Ramos (cell line): Measurements from ENCODE around the gene SLC38A9.

Experiments used
- in situ Hi-C: fragments of 300-500 bp; cut with MboI; formaldehyde crosslinking; loops from one replicate; pipeline ENCODE4 v1.14.3; 2022; ENCODE audit warnings: low sequenced_read_pairs; ENCODE audit not compliant: unreplicated experiment

The SLC38A9 gene

DNA sequence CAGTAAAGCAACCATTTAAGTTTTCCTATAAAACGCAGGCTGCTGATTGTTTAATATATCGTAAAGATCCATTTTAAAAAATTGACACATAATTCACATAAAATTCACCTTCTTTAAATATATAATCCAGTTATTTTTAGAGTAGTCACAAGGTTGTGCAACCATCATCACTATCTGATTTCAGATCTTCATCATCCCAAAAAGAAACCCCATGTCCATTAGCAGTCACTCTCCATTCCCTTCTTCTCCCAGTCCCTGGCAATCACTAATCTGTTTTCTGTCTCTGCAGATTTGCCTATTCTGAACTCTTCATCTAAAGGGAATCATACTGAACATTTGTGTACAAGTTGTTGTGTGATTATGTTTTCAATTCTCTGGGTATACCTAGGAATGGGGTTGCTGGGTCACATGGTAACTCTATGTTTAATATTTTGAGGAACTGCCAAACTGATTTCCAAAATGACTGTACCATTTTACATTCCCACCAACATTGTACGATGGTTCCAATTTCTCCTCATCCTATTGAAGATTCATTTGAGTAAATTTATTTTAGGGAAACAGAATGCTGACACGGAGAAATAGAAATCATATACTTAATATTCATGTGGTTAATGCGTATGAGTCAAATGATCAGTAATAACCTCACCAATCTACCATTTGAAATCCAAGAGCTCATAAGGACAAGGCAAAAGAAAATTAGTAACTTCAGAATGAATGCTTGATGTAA, 119.6 kb downstream of the SLC38A9 start:
- in situ Hi-C loops: no loop called here

DNA sequence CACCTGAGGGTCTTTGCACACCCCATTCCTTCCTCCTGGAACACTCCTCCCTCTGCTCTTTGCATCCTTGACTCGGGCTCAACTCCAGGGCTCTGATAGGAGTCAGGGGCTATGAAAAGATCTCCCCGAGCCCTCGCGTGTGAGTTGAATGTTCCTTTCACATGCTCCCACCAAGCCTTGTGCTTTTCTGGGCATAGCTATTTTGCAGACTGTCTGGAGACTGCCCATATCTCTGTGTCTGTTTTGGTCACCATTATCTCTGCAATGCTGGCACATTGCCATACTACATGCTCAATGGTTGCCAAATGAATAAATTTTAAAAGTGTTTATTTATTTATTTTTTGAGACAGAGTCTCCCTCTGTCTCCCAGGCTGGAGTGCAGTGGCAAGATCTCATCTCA, 120.4 kb downstream of the SLC38A9 start:
- in situ Hi-C loops: no loop called here

DNA sequence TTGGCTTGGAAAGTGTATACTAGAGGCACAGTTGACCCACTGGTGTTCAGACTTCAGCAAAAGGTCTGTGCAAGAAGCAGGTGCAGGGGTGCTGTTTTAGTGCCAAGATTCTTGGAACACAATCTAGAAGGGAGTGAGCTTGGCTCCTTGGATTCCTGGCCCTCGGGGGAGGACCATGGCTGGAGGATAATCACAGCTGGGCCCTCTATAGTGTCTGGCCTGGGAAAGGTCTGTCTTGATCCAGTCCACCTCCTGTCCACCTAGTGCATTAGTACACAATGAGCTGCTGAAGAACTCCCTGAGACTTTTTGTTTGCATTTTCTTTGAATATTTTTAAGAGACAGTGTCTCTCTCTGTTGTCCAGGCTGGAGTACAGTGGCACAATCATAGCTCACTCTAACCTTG, 126.9 kb downstream of the SLC38A9 start:
- in situ Hi-C loops: no loop called here

DNA sequence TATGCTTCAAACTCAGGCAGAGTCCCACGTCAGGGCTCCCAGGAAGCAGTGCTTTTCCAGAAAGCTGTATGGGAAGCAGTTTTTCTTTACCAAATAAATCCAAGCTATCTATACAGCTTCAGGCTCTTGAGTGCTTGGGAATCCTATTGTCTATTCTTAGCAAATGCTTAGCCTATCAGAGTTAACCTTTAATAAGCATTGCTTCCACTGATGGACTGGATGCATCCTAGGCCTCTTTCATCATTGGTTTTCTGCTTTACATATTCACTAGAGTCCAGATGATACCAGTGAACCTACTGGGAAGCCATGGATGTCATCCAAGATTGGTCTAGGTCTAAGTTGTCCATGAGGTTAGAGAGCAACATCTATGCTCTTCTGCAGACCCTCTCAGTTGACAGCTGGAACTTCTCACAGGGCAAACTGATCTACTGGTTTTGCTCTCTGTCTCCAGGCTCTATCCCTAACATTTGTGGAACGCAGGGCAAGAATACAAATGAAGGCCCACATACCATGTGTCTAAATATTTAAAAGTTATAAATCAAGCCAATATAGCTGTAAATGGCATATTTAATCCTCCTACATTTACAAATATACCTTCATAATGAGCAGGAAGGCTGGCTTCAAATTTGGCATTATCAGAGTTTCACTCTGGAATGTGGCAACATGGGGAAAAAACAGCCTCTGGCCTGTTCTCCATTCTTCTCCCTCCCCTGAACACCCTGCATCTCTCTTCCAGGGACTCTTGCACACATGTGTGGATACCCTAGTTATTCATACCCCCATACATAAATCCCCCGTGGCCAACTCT, 127.5 kb downstream of the SLC38A9 start:
- in situ Hi-C loops: no loop called here

DNA sequence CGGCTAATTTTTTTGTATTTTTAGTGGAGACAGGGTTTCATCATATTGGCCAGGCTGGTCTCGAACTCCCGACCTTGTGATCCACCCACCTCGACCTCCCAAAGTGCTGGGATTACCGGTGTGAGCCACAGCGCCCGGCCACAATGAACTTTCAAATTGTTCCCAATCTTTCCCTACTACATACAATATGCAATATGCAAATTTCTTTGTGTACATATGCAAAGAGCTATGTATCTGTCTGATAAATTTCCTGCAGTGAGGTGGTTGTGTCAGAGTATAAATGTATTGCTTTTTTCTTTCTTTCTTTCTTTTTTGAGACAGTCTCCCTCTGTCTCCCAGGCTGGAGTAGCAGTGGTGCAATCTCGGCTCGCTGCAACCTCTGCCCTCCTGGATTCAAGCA, 128.5 kb downstream of the SLC38A9 start:
- in situ Hi-C loops: no loop called here

DNA sequence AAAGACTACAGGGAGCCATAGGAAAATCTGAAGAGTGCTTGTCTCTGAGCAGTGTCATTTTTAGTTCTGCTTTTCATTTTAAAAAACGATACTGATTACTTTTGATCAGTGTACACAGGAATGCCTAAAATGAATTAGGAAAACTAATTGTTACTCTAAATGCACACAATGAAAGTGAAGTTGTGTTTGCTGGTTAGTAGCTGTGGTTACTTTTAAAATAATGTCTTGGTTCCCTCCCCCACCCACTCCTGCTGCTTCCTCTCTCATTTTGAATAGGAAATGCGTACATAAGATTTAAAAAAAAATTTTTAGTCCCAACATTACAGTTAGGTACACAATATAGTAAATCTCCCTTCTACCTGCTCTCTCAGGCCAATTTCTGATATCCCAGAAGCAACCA, 129.9 kb downstream of the SLC38A9 start:
- in situ Hi-C loops: no loop called here

DNA sequence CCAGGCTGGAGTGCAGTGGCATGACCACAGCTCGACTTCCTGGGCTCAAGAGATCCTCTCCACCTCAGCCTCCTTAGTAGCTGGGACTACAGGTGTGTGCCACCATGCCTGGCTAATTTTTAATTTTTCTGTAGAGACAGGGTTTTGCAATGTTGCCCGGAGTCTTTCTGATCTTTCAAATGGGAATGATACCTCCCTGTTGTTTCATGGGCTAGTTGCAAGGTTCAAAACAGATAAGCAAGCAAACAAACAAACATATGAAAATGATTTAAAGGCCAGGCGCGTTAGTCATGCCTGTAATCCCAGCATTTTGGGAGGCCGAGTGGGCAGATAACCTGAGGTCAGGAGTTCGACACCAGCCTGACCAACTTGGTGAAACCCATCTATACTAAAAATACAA, 132.1 kb downstream of the SLC38A9 start:
- in situ Hi-C loops: no loop called here

DNA sequence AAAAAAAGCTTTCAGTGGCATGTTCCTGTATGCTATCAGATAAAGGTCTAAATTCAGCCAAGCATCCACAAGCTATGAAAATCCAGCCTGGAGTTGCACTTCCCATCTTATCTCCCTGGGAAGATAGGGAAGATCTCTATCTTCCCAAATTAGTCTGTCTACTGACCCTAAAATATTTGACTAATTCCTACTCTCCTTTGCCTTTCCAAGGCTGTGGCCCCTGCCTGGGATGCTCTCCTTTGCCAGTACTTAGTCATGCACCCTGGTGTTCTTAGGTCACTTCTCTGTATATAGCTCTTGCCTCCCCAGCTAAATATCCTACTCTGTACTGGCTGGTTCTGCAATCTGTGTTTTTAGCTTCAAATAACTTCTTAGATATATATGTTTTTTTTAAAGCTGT, 133.4 kb downstream of the SLC38A9 start:
- in situ Hi-C loops: no loop called here

DNA sequence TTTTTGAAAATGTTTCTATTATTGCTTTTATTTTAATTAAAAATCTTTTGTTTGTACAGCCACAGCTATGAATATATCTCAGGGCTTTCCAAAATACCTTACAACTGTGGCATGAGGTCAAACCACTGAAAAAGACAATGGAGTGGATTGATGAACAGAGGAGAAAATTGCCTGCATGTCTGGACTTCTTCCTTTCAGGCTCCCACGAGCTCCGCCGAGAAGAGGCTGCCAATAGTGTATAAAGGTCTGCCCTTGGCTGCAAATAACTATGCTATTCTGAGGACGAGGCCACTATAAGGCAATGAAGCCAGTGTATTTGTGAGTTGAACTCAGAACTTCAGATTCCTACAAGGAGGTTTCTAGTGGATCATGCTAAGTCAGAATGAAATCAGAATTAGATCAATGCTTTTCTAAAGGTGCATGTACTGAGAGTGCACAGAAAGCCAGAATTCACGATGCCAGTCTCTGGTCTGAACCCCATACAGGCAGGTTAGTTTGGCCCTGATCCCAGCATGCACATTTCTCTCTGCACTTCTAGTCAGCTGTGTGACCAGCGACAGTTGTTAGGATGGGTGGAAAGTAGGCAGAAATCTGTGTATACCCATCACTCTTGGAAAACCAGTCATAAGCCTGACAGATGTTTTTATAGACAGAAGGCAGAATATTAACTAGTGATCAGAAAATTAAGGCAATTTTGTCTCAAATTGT, 134.6 kb downstream of the SLC38A9 start:
- in situ Hi-C loops: no loop called here

DNA sequence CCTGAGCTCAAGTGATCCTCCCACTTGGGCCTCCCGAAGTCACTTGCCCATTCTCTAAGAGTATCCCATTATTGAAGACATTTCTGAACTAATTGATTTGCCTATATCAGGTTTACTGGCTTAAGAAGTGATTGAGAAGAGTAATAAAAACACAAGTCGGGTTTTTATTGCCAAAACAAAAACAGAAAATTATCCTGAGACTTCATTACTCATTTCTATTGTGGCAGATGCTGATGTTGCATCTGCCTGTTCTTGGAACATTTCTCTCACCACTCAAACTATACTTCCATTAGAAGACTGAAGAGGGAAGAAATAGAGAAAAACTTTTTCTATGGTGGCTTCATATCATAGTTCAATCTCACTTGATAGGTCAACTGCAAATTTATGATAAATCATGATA, 135.5 kb downstream of the SLC38A9 start:
- in situ Hi-C loops: no loop called here
